Small intestine (tissue), 7 donors: Measurements from ENCODE around the gene OPHN1. TPM values are rescaled to one million over a fixed set of nuclear protein-coding genes. Genes with fewer than 3 reads are reported as not detected.

Experiments used
- DNase-seq, 2 donors: peaks; one replicate each; pipeline versions ENCODE4 v3.0.0 to v3.0.0-alpha.2; 2013
- FAIRE-seq: peaks from 2 replicates; lab custom pipeline; 2012; peaks lifted over from hg19 to GRCh38; lab: Jason Lieb, UNC
- H3K27ac ChIP-seq, 3 donors: one replicate each; pipeline ENCODE4 v1.5.1; 2013; ENCODE audit warnings: low read length in 2 of 3, mild to moderate bottlenecking in 2 of 3, control low read depth in 1 of 3, inconsistent platforms in 1 of 3, low read depth in 1 of 3, moderate library complexity in 1 of 3
- H3K27me3 ChIP-seq, 3 donors: one replicate each; pipeline ENCODE4 v1.6.1; 2013; ENCODE audit warnings: low read length in 3 of 3, inconsistent platforms in 1 of 3; ENCODE audit not compliant: control insufficient read depth in 3 of 3, insufficient read depth in 3 of 3
- H3K36me3 ChIP-seq, 3 donors: one replicate each; pipeline ENCODE4 v1.6.1; 2013; ENCODE audit warnings: low read length in 3 of 3, inconsistent platforms in 1 of 3, low read depth in 1 of 3, mild to moderate bottlenecking in 1 of 3, moderate library complexity in 1 of 3; ENCODE audit not compliant: control insufficient read depth in 3 of 3, insufficient read depth in 2 of 3
- H3K4me1 ChIP-seq, 3 donors: one replicate each; pipeline ENCODE4 v1.6.1; 2013; ENCODE audit warnings: low read length in 2 of 3, inconsistent platforms in 1 of 3, low read depth in 1 of 3, mild to moderate bottlenecking in 1 of 3, moderate library complexity in 1 of 3; ENCODE audit not compliant: control insufficient read depth in 3 of 3, insufficient read depth in 2 of 3
- H3K4me3 ChIP-seq, 3 donors: one replicate each; pipeline ENCODE4 v1.5.1; 2013; ENCODE audit warnings: low read length in 3 of 3, control low read depth in 1 of 3, inconsistent platforms in 1 of 3, low read depth in 1 of 3, mild to moderate bottlenecking in 1 of 3, moderate library complexity in 1 of 3
- H3K9me3 ChIP-seq, 2 donors: one replicate each; pipeline ENCODE4 v1.6.1; 2013; ENCODE audit warnings: low read depth in 1 of 2, low read length in 1 of 2; ENCODE audit not compliant: control insufficient read depth in 2 of 2, insufficient read depth in 1 of 2
- WGBS, 3 donors: extraction: QIAGEN DNeasy Blood & Tissue Kit; methylation state at CpG; one replicate each; pipeline ENCODE4 v1.1.7; 2013; 5-methylcytosine and 5-hydroxymethylcytosine counted together
- polyA plus RNA-seq, 4 donors: library from polyadenylated mRNA; stranded (reverse) in 3 of 4; unstranded in 1 of 4; fragments of 200-250 nt in 3 of 4; fragments of 120-200 nt in 1 of 4; gene quantifications; one replicate each; pipeline versions ENCODE4 v1.2.1 to v1.2.3, GENCODE V29; 2013
- donor health status: healthy with polysubstance abuse.
- donor health status: control.
- donor health status: control.
- donor health status: Bipolar disorder and iron deficiency.
- donor health status: healthy.

Gene OPHN1
- polyA plus RNA-seq, 4 donors: 0.89 to 6.3 (median 3.0) TPM

DNA sequence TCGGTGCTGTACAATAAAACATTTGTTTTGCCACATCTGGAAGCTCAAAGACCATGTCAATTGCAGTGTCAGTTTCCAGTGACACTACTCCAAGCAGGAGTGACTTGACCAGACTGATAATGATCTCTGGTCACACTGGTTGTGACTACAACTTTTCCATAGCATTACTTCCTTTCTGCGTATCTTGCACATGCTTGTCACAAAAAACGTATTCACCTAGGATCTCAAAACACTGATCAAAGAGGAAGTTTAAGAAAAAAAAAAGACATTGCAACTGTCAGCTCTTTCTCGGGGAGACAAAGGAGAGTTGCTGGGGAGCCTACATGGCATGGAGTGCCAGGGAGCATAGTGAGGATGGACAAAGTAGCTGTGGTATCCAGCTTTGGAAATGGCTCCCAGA is 60.6 kb downstream of the OPHN1 start:
- no peak overlapping the region for H3K27ac ChIP-seq
- DNase-seq: no peak
- H3K9me3 ChIP-seq: peaks cover 0 to 3% of the 10 kb centered on the region in 2 donors
- no peaks in the 10 kb centered on the region for H3K27me3 ChIP-seq
- H3K36me3 ChIP-seq: no peaks in the 10 kb centered on the region
- 73 to 80% (median 73%) methylated on average over 4 of the region's 4 CpGs for WGBS, 3 donors
- no peak for FAIRE-seq
- no peaks in the 10 kb centered on the region for H3K4me1 ChIP-seq
- no peak overlapping the region for H3K4me3 ChIP-seq

DNA sequence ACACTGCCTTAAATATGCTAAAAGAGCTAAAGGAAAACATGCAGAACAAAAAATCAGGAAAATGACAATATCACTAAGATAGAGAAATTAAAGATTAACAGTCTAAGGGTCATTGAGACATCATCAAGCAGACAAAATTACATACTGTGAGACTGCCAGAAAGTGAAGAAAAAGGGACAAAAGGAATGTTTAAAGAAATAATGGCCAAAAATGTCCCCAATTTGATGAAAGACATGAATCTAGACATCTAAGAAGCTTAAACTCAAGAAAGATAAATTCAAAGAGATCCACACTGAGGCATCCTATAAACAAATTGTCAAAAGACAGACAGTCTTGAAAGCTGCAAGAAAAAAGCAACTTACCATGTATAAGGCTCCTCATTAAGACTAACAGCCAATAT is 63.7 kb downstream of the OPHN1 start:
- peaks cover 0 to 3% of the 10 kb centered on the region in 2 donors for H3K9me3 ChIP-seq
- no peak overlapping the region for H3K27ac ChIP-seq
- no peaks in the 10 kb centered on the region for H3K27me3 ChIP-seq
- no peaks in the 10 kb centered on the region for H3K36me3 ChIP-seq
- no peak overlapping the region for H3K4me3 ChIP-seq
- DNase-seq (no peak), FAIRE-seq (no peak)
- no peaks in the 10 kb centered on the region for H3K4me1 ChIP-seq

DNA sequence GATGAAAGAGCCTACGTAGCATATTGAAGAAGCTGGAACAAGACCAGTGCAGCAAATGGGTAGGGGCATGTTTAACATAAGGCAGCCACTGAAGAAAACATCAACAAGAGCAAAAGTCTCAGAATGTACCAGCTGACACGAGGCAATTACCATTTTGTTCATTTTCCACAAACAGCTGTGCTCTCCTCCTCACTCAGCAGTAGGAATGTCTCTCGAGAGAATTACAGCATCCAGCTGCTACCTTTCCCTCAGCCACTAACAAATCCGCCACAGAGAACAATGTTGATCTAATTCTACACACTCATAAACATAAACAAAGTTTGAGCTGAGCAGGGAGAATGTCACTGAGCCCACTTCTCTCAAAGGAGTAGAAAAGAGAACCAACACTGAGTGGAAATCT is 68.0 kb downstream of the OPHN1 start:
- no peaks in the 10 kb centered on the region for H3K36me3 ChIP-seq
- peaks cover 0 to 3% of the 10 kb centered on the region in 2 donors for H3K9me3 ChIP-seq
- H3K27ac ChIP-seq: no peak overlapping the region
- no peak overlapping the region for H3K4me3 ChIP-seq
- DNase-seq: no peak
- whole genome bisulfite sequencing, 3 donors: 49 to 77% (median 64%) methylated on average over 4 of the region's 4 CpGs
- no peaks in the 10 kb centered on the region for H3K27me3 ChIP-seq
- no peak for FAIRE-seq
- H3K4me1 ChIP-seq: no peaks in the 10 kb centered on the region

- H3K27me3 ChIP-seq: no peaks in the 10 kb centered on the region
- 81 to 88% (median 84%) methylated on average over 2 of the region's 2 CpGs for WGBS, 3 donors
- H3K27ac ChIP-seq: no peak overlapping the region
- FAIRE-seq (no peak), DNase-seq (no peak)
- no peaks in the 10 kb centered on the region for H3K9me3 ChIP-seq
- H3K4me1 ChIP-seq: no peaks in the 10 kb centered on the region
- H3K36me3 ChIP-seq: no peaks in the 10 kb centered on the region
- no peak overlapping the region for H3K4me3 ChIP-seq
These were observed 69.3 kb downstream of the OPHN1 start for GRCh38 chrX:68363984-68364383.

- no peak for FAIRE-seq
- Histone ChIP-seq H3K27ac (no peak overlapping the region), H3K4me1 (no peaks in the 10 kb centered on the region), H3K27me3 (no peaks in the 10 kb centered on the region), H3K36me3 (no peaks in the 10 kb centered on the region), H3K9me3 (no peaks in the 10 kb centered on the region), H3K4me3 (no peak overlapping the region)
- WGBS, 3 donors: 48 to 66% (median 63%) methylated on average over 1 of the region's 1 CpG
- no peak for DNase-seq
These were observed 74.6 kb downstream of the OPHN1 start for GRCh38 chrX:68358679-68359078.

DNA sequence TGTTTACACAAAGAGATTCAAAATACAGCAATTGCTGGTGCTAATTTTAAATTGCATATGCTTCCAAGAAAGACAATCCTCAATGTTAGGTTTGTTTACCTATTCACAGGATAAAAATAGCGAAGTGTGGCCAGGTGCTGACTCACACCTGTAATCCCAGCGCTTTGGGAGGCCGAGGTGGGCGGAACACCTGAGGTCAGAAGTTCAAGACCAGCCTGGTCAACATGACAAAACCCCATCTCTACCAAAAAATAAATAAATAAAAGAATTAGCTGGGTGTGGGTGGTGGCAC is 77.7 kb downstream of the OPHN1 start:
- 16 to 45% (median 38%) methylated on average over 4 of the region's 4 CpGs for WGBS, 3 donors
- no peak for FAIRE-seq
- Histone ChIP-seq H3K27ac (no peak overlapping the region), H3K27me3 (no peaks in the 10 kb centered on the region), H3K9me3 (no peaks in the 10 kb centered on the region), H3K4me1 (no peaks in the 10 kb centered on the region), H3K4me3 (no peak overlapping the region), H3K36me3 (peaks cover 0 to 3% (median 0%) of the 10 kb centered on the region in 3 donors)
- DNase-seq: peak; percentile 1

DNA sequence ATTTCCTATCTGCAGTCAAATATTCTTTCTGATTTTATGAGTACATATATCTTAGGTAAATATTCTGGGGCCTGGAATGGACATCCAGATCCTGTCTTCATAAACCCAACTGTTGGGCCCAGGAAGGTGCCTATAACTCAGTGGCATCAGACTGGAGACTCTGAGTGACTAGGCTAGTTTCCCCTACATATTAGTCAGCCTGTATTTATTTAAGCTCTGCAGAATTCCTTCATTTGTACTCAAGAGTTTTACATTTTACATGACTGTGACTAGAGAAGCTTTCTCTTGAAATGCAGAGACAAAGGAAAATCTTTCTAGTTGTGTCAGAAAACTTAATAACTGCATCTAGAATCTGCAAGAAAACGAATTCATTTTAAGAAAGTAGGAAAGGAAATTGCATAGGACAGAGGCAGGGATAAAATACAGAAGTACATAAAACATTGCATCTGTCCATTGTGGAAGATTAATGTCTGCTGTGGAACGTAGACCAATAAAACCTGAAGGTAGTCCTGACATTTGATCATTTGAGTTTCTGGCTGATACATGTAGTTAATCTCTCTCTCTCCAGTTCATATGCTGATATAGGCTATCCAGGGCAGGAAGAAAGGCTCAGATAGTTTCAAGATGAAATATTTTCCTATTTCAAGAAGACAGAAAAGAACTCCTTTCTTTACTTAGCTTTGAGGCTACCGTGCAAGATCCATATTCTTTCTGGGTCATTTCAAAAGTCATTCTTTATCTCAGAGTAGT is 78.2 kb downstream of the OPHN1 start:
- DNase-seq: peak in 1 of 2 donors; percentile 1
- H3K36me3 ChIP-seq: peaks cover 0 to 3% (median 0%) of the 10 kb centered on the region in 3 donors
- H3K4me1 ChIP-seq: no peaks in the 10 kb centered on the region
- no peak overlapping the region for H3K4me3 ChIP-seq
- no peaks in the 10 kb centered on the region for H3K27me3 ChIP-seq
- H3K27ac ChIP-seq: no peak overlapping the region
- H3K9me3 ChIP-seq: no peaks in the 10 kb centered on the region
- no peak for FAIRE-seq
- WGBS, 3 donors: 9 to 47% (median 23%) methylated on average over 3 of the region's 3 CpGs

DNA sequence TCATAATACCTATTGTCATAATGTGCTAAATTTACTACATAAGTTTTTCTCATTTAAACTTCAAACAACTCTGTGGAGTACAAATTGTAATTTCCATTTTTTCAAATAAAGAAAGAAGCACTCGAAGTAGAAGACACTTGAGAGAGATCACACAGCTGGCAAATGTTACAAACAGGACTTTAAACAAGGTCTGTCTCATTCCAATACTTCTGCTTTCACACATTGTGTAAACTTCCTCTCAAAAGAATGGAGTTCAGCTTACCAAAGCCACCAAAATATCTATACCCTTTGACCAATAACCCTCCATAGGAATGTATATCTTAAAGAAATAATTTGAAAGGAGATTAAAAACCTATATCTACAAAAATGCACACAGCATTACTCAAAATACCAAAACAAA is 88.3 kb downstream of the OPHN1 start:
- no peak for DNase-seq
- no peak for FAIRE-seq
- 30 to 83% (median 33%) methylated on average over 1 of the region's 1 CpG for WGBS, 3 donors
- no peak overlapping the region for H3K27ac ChIP-seq
- H3K36me3 ChIP-seq: no peaks in the 10 kb centered on the region
- H3K4me1 ChIP-seq: no peaks in the 10 kb centered on the region
- no peaks in the 10 kb centered on the region for H3K27me3 ChIP-seq
- H3K9me3 ChIP-seq: no peaks in the 10 kb centered on the region
- H3K4me3 ChIP-seq: no peak overlapping the region

- no peaks in the 10 kb centered on the region for H3K4me1 ChIP-seq
- no peak overlapping the region for H3K27ac ChIP-seq
- DNase-seq (no peak), FAIRE-seq (no peak)
- H3K27me3 ChIP-seq: no peaks in the 10 kb centered on the region
- no peaks in the 10 kb centered on the region for H3K36me3 ChIP-seq
- 81 to 84% (median 83%) methylated on average over 3 of the region's 3 CpGs for WGBS, 3 donors
- no peaks in the 10 kb centered on the region for H3K9me3 ChIP-seq
- H3K4me3 ChIP-seq: no peak overlapping the region
These were observed 89.7 kb downstream of the OPHN1 start for GRCh38 chrX:68343551-68343950.
